GM18505 (cell line): Measurements from ENCODE around the gene TPP2.

Experiments
- ATAC-seq: cut with Tn5 transposase; IDR thresholded peaks from one replicate; pipeline ENCODE4 v1.9.1; 2021; ENCODE audit not compliant: unreplicated experiment
- POLR2A ChIP-seq: IDR thresholded peaks from 4 replicates; pipeline ENCODE4 v1.6.1; 2011; ENCODE audit warnings: borderline replicate concordance; ENCODE audit not compliant: insufficient read depth, insufficient read length; ENCODE audit errors: extremely low read depth

TPP2 gene

DNA sequence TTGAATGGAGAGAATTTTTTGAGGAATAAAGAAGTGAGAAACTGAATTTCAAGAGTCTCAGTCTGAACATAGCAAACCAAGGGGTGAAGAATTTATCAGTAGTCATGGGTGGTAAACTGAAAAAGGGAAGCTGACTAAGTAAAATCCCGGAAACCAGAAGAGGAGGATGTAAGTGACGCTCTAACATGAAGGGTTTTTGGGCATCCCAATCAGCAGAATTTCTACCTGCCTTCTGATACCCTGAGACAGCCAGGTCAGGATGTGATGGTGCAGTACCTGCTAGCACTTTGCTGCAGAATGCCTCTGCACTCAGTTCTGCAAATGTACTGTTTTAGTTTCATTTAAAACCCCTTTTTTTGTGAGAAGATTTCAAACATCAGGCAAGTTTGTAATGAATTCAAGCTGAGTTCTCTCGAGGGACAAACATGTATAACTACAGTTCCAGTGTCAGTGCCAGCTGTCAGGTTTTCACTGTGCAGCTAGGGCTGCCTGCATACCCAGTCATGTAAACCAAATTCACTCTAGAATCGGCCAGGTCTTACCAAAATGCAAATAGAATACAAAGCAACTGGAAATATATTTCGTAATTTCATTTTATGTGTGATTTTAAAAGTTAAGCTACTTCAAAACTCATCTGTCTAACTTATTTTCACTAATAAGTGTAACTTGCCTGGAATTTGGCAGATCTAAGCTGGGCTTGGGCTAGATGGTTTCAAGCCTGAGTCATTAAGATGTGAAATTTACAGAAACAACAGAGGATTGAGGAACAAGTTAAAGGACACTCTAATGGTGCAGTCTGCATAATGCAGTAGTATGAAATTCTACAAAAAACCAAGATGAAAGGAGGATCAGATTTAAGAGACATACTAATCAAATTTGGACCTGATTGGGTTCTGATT is 84.3 kb downstream of the TPP2 start:
- ATAC-seq = no peak
- TF ChIP-seq POLR2A = no peak

DNA sequence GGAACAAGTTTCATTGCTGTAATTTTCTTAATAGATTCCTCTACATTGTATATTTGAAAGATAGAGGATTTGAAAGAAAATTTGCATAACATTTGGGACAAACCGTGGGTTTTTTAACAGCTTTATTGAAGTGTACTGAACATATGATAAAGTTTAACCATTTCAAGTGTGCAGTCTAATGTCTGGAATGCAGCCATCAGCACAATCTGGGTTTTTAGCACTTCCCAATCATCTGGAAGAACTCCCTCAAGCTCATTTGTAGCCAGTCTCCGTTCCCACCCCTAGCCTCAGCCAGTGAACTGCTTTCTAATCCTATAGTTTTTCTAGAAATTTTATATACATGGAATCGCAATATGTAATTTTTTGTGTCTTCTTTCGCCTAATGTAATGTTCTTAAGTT is 85.4 kb downstream of the TPP2 start:
- no peak for ATAC-seq
- no peak for TF ChIP-seq POLR2A

DNA sequence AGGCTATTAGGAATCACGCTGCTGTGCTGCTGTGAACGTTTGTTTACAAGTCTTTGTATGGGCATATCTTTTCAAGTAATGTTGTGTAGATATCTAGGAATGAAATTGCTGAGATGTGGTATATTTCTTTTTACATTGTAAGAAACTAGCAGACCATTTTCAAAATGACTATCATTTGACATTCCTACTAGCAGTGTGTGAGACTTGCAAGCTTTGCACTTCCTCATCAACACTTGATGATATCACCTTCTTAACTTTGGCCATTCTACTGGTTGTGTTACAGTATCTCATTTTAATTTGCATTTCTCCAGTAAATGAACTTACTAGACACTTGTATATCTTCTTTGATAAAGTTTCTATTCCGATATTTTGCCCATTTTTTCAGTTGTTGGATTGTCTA is 85.9 kb downstream of the TPP2 start:
- TF ChIP-seq POLR2A = no peak
- ATAC-seq = no peak

DNA sequence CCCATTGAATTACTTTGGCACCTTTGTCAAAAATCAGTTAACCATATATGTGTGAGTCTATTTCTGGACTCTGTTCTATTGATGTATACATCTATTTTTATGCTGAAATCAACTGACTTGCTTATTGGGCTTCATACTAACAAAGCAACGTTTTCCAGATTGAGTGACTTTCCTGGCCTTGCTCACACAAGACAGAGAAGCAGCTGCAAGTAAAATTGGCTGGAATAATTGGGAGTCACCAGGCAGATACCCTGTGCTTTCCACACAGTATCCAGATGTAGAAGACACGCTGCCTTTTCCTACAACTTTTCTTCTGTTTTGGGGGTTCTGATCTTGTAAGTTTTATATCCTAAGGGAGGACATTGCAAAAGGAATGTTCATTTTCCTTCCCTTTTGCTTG is 86.9 kb downstream of the TPP2 start:
- no peak for ATAC-seq

DNA sequence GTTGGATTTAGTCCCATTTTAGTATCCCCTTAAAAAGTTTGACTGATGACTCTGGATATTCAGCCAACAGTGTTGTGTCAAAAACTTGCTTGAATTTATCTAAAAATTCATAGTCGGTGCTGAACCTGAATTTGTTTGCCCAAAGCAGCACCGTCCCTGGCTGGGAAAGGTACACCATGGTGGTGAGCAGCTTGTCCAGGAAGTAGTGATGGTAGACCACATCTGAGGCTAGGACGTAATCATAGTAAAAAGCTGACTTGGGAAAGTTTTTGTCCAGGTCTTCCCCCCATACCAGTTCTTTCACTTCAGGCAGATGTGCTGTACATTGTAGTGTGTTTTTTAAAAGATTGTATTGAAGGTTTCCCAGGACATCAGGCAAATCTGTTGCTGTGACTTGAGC is 89.2 kb downstream of the TPP2 start:
- TF ChIP-seq POLR2A = no peak
- ATAC-seq = no peak

More for the DNA sequence above, 86.9 kb downstream of the TPP2 start:
- TF ChIP-seq POLR2A = no peak

DNA sequence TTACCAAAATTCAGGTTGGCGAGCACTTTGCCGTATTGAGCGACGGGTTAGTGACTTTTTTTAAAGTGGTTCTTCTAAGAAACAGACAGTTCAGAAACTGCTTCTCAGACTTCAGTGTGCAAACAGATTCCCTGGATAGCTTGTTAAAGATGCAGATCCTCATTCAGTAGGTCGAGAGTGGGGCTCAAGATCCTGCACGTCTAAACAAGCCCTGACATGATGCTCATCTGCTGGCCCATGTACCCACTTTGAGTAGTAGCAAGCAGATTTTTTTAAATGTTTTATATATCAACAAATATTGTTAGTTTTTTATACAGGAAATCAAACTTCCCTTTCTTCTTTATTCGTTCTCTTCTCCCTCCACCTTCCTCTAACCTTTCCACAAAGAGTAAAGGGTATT is 90.7 kb downstream of the TPP2 start:
- no peak for ATAC-seq
- TF ChIP-seq POLR2A = no peak

DNA sequence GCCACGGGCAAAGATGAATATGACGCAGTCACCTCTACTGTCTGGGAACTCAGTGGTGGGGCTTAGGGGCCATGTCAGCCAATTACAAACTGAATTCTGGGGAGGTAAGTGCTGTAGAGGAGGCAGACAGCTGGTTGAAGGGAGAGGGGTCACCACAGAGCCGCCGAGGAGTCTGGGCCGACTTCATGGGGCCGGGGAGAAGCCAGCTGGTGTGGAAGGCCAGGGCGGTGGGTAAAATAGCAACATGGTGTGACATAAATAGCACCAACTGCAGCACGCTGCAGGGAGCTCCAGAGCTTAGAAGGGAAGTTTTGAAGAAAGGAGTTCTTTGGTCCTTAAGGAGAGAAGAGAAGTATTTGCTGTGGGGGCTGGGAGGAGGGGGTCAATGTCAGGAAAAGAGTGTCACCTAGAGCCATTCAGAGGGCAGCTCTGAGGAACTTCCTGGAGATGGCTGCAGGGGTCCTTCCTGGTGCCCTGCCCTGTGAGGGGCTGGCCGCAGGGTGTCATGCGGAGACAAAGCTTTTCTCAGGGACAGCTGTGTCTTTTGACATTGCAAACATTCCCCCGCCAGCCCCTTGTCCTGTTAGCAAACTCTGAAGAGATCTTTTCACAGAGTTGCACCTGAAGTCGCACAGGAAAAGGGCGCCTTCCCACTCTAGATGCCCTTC is 91.7 kb downstream of the TPP2 start:
- no peak for TF ChIP-seq POLR2A
- ATAC-seq = no peak

DNA sequence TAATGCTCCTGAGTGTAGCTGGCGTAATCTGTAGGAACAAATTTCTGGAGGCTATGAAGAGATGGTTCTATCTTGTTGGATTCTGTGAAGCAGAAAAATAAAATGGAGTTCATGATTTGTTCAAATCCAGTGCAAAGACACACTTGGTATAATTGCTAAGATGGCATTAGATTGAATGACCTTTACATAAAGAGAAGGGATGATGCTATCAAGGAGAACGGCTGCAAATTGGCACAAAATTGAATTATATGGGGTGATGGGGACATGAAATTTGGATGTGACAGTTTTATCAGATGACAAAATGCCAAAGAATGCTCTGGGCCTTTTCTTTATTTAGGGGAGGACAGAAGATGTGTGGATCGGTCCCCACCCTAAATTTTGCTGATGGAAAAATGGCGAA is 94.1 kb downstream of the TPP2 start:
- no peak for ATAC-seq
- no peak for TF ChIP-seq POLR2A

DNA sequence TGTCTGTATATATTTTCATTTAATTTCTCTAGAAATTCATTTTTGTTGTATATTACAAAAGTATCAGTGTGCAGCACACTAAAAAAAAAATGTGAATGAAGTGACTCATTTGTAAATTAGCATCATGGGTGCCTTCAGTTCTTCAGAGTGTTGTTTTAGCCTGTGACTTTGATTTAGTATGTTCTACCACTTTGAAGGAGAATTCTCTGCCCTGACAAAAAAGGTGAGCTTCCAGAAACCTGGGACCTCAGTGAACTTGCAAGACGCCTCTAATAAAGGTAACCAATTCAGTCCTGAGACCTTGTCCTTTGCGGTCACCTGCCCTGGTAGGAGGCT is 95.7 kb downstream of the TPP2 start:
- no peak for TF ChIP-seq POLR2A

DNA sequence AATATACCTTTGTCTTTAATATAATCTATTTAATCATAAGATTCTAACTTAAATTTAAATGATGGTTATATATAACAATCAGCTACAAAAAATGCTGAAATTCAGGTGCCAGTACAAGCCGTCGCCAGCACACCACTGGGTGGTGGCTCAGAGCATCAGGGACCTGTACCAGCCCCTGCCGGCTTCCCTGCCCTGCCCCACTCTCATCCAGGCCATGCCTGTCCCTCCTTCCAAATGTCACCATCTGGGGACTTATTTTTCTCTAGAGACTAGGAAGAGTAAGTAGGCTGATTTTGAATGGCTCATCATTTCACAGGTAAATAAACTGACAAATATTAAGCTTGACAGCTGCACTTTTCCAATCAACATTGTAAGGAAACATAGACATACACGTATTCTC is 96.5 kb downstream of the TPP2 start:
- TF ChIP-seq POLR2A = no peak
- no peak for ATAC-seq

More for the DNA sequence above, 95.7 kb downstream of the TPP2 start:
- no peak for ATAC-seq

DNA sequence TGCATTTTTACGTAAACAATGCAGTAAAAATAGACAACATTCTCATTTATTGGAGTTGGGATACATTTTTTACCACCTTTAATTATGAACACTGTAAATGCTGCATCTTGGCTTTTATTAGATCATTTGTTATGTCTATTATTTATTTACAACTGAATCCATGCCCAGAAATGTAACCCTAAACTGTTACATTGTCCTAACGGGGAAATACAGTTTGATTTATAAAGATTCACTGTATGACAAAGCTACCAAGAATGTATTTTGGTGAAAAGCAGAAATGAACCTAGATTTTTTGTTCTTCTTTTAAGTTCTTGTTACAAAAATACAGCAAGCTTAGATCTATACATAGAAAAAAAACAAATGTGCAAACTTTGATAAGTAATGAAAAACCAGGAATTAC is 97.0 kb downstream of the TPP2 start:
- TF ChIP-seq POLR2A = no peak
- no peak for ATAC-seq

DNA sequence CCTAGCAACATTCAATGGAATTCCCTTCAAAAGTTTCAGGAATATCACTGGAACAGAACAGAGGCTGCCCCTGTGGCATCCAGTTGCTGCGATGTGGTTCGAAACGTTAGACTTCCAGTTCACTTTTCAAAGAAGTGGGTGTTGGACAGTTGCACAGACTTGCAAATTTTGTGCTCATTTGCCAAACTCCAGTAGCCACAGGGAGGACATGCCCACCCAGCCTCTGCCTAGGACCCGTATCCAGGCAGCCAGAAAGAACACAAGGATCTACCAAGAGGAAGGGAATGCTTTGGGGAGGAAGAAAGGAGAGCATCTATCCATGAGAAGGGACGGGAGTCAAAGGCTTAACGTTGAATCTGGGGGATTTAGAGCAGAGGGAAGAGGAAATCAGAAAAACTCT is 98.2 kb downstream of the TPP2 start, which contains the start of gene METTL21C:
METTL21C (minus strand) TSS at position 108 of the 400 bp plus-strand sequence. CDS start 546 bp downstream, outside the sequence.
- no peak for ATAC-seq
- no peak for TF ChIP-seq POLR2A

DNA sequence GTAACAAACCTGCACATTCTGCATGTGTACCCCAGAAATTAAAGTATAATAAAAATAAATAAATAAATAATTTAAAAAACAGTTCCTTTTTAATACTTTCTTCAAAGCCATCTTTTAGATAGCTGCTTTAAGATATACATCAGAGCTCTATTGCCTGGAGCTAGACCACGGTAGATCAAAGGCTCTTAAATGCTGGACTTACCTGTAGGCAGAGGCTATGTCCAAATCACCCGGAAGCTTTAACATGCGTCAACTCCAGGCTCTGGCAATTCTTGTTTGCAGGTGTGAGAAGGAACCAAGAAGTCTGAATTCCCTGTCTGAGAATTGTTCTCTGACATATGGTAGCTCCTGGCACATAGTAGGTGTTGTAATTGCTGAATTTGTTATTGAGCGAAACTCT is 99.7 kb downstream of the TPP2 start:
- ATAC-seq = no peak

DNA sequence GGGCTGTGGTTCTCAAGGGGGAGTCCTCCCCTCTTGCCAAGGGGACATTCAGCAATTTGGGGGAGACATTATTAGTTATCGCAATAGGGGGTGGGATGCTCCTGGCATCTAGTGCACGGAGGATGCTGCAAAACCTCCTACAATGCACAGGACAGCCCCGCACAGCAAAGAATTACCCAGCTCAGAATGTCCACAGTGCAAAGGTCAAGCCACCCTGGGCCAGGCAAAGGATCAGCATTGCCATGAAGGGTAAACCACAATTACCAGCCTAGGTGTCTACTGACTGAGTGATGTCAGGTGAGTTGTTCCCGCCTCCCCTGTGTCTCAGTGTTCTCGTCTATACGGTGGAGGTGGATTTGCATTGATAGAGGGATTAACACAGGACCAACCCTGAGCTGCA is 100.5 kb downstream of the TPP2 start:
- ATAC-seq = no peak
- no peak for TF ChIP-seq POLR2A

More for the DNA sequence above, 99.7 kb downstream of the TPP2 start:
- TF ChIP-seq POLR2A = no peak

DNA sequence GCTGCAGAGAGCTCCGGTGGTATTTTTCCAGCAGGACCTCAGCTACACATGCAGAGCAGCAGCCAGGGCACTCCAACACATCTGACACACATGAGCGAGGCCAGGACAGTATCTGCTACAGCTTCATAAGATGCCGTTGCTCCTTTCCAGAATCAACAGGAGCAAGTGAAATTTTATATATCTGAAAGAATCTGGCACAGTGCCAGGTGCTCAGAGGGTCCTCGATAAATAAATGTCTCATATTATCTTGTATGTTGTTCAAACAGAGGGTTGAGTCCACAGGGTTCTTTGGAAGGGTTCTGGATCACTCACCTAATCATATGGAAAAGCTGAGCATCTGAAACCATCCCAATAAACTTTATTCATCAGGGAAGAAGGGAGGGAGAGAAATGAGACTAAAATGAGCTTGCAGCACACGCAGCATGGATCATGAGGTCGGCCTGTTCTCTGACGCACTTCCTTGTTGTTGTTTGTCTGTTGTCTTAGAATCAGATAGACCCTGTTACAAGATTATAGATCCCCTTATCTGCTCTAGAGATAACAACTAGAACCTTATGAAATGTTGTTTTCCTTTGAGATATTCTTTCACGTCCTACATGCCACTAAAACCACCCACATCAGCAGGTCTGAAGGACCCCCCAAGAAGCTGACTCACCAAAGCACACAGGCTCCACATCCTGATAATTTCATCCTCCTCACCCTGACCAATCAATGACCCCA is 101.3 kb downstream of the TPP2 start:
- no peak for ATAC-seq
- TF ChIP-seq POLR2A = no peak

DNA sequence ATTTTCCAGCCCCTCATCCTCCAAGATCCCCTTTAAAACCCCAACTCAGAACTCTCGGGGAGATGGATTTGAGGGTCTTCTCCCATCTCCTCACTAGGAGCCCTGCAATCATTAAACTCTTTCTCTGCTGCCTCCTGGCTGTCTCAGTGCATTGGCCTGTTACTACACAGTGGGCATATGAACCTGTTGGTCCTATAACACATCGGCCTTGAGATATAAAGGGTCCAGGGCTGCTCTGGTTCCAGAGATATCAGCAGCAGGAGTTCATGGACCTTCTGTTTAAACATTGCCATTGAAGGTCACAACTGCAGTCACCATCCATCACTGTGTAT is 101.8 kb downstream of the TPP2 start:
- ATAC-seq = no peak
- TF ChIP-seq POLR2A = no peak
